Panc1 (cell line): ENCODE results near the gene CACNA1B.
"Not testable (repeated sequence)": the region's sequence is repeated elsewhere in the genome, so short reads cannot be mapped to it uniquely, and the experiment has no call there.

Experiments
- POLR2AphosphoS5 ChIP-seq: IDR thresholded peaks from 2 replicates; pipeline ENCODE4 v1.6.1; 2012; ENCODE audit warnings: mild to moderate bottlenecking, low read depth, low read length, moderate library complexity
- TF ChIP-seq, protein P1 (sequence below): fragments of 450-650 bp; IDR thresholded peaks from 2 replicates; pipeline ENCODE4 v1.5.1; 2017; ENCODE audit warnings: mild to moderate bottlenecking

DNA sequence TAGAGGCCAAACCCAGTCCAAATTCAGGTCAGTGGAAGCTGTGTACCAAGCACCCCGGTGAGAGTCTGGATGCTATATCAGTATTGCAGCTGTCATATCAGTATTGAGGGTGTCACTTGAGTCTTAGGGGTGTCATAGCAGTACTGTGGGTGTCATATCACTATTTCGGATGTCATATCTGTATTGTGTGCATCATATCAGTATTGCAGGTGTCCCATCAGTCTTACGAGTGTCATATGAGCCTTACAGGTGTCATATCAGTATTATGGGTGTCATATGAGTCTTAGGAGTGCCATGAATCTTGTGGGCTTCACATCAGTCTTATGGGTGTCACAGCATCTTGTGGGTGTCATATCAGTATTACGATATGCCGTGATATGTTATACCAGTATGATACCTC, 278.2 kb downstream of the CACNA1B start:
- TF ChIP-seq POLR2AphosphoS5 = not testable (repeated sequence)
- TF ChIP-seq, protein P1, sequence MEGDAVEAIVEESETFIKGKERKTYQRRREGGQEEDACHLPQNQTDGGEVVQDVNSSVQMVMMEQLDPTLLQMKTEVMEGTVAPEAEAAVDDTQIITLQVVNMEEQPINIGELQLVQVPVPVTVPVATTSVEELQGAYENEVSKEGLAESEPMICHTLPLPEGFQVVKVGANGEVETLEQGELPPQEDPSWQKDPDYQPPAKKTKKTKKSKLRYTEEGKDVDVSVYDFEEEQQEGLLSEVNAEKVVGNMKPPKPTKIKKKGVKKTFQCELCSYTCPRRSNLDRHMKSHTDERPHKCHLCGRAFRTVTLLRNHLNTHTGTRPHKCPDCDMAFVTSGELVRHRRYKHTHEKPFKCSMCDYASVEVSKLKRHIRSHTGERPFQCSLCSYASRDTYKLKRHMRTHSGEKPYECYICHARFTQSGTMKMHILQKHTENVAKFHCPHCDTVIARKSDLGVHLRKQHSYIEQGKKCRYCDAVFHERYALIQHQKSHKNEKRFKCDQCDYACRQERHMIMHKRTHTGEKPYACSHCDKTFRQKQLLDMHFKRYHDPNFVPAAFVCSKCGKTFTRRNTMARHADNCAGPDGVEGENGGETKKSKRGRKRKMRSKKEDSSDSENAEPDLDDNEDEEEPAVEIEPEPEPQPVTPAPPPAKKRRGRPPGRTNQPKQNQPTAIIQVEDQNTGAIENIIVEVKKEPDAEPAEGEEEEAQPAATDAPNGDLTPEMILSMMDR = not testable (repeated sequence)
